ENCODE data around the gene RACK1. TPM values are rescaled to one million over a fixed set of nuclear protein-coding genes. Genes with fewer than 3 reads are reported as not detected.

The RACK1 gene
- total and polyA plus RNA-seq, 2 of the 13 experiments (the other 11 are each of a cell fraction or from before 2014, with no cell fraction given): 2,514 to 6,141 TPM

DNA sequence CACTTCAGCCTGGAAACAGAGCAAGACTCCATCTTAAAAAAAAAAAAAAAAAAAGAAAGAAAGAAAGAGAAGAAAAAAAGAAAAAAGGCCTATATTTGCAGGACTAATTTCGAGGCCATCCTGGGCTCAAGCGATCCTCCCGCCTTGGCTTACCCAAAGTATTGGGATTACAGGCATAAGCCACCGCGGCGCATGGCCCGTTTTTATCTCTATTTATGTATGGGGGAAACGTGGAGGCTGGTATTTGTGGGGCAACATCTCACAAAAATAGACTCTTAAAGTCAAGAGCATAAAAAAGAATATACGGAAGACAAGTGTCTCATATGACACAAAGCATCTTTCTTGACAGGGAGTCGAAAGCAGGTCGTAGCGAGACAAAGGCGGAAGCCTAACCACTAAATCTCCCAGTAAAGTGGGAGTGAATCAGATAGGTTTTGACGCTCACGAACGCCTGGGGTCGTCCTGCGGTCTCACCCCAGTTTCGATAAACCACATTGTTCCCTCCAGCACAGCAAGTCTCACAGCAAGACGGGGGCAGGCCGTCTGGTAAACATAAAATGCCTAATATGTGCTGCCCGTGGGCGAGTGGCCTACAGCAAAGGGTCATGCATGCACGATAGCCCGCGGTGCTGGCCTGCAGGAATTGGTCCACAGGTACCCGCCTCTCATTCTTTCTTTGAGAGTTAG lies 22.5 kb downstream of the RACK1 start:
- Histone ChIP-seq H3K9me3 (ENCODE audit: low read length) (no peaks in the 10 kb centered on the region), H3K27me3 (ENCODE audit: control insufficient read depth in 1 of 2, insufficient read depth in 2 of 2, low read length in 2 of 2) (no peaks in the 10 kb centered on the region; a peak in 2 of 5 replicates), H3K4me1 (ENCODE audit: insufficient read depth, low read length) (peaks cover 49% of the 10 kb centered on the region), H3K4me3 (replicated peaks in 1 of 3; ENCODE audit: insufficient read depth in 1 of 3, low read depth in 2 of 3, low read length in 3 of 3) (peak overlapping the region; percentile 50 to 90 (median 87)), H4K20me1 (ENCODE audit: insufficient read depth, low read length) (no peaks in the 10 kb centered on the region), H3K4me2 (ENCODE audit: low read depth, low read length) (peak overlapping the region; percentile 92), H3K36me3 (replicated peaks in 1 of 2; ENCODE audit: control insufficient read depth in 1 of 2, insufficient read depth in 2 of 2, low read length in 2 of 2) (no peaks in the 10 kb centered on the region; a peak in 1 of 5 replicates), H3K79me2 (ENCODE audit: insufficient read depth, low read length) (peaks cover 18% of the 10 kb centered on the region), H2AFZ (ENCODE audit: low read length) (peak overlapping the region; percentile 43), H3K27ac (ENCODE audit: extremely low read length, insufficient read depth, low read length) (peak overlapping the region; percentile 81), H3K9ac (ENCODE audit: insufficient read depth, low read depth, low read length) (peak overlapping the region; percentile 58)
- ChIA-PET POLR2A (interaction anchor here (1.1 to 2.6 kb wide), 5 partner anchors 14 to 40 kb away, joined by 6 to 70 read pairs (median 19); partner anchors contain the start of genes RACK1 and TRIM52), CTCF (ENCODE audit: low intra/inter-chr PET ratio, low total read pairs) (no interaction called here)
- BruUV-seq (replicated peaks): no TSS peak
- no peak for ATAC-seq
- DNase-seq (ENCODE audit: low spot score): no peak
- in situ Hi-C loops (cut with HindIII; ENCODE audit: extremely low pct_ligation_motif_present, low pct_unique_long_range_greater_than_20kb) (loop anchor here (5.0 kb wide), 1 partner anchor 34 kb away; no protein-coding TSS in a partner anchor), intact Hi-C loops (cut with micrococcal nuclease; ENCODE audit: unreplicated experiment) (no loop called here)
- WGBS (ENCODE audit: low lambda C conversion rate): 51% methylated on average over 20 of the region's 27 CpGs
- FAIRE-seq: no peak
- TF ChIP-seq, protein P1, sequence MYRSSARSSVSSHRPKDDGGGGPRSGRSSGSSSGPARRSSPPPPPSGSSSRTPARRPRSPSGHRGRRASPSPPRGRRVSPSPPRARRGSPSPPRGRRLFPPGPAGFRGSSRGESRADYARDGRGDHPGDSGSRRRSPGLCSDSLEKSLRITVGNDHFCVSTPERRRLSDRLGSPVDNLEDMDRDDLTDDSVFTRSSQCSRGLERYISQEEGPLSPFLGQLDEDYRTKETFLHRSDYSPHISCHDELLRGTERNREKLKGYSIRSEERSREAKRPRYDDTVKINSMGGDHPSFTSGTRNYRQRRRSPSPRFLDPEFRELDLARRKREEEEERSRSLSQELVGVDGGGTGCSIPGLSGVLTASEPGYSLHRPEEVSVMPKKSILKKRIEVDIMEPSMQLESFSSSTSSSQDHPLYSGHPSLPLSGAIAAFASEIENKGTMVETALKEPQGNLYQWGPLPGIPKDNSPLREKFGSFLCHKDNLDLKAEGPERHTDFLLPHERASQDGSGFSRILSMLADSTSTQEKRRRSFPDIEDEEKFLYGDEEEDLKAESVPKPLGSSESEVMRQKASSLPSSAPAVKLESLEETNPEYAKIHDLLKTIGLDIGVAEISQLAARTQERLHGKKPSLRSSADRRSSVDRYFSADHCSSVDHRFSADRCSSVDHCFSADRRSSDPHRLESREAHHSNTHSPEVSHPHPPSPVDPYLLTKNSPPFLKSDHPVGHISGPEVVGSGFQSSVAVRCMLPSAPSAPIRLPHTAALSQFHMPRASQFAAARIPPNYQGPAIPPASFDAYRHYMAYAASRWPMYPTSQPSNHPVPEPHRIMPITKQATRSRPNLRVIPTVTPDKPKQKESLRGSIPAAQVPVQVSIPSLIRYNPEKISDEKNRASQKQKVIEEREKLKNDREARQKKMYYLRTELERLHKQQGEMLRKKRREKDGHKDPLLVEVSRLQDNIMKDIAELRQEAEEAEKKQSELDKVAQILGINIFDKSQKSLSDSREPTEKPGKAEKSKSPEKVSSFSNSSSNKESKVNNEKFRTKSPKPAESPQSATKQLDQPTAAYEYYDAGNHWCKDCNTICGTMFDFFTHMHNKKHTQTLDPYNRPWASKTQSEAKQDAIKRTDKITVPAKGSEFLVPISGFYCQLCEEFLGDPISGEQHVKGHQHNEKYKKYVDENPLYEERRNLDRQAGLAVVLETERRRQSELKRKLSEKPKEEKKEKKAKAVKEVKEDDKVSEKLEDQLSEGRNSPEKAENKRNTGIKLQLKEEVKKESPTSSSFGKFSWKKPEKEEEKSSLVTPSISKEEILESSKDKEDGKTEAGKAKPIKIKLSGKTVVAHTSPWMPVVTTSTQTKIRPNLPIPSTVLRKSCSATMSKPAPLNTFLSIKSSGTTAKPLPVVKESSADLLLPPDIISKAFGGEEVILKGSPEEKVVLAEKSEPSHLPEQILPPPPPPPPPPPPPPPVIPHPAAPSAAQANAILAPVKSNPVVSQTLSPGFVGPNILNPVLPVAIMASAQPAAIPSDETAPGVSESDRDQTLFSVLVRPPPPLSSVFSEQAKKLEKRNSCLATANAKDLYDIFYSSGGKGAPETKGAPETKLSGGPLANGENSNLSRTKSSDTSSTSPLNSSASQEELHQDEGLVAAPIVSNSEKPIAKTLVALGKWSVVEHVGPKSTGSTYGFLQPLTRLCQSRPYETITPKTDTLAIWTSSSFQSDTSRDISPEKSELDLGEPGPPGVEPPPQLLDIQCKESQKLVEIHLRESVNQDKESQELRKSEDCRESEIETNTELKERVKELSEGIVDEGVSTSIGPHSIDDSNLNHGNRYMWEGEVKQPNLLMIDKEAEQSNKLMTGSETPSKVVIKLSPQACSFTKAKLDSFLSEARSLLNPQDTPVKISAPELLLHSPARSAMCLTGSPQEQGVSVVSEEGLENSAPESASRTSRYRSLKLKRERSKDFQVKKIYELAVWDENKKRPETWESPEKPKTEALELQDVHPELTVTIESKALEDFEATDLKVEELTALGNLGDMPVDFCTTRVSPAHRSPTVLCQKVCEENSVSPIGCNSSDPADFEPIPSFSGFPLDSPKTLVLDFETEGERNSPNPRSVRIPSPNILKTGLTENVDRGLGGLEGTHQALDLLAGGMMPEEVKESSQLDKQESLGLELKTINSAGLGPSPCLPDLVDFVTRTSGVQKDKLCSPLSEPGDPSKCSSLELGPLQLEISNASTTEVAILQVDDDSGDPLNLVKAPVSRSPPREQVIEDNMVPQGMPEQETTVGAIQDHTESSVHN (CRISPR knock-in tag; IDR thresholded peaks at IDR 0.05): no peak
- no peak for TF ChIP-seq PAF1 (CRISPR knock-in tag; IDR thresholded peaks at IDR 0.05)
- peak; percentile 24 for TF ChIP-seq ZKSCAN8 (CRISPR knock-in tag; IDR thresholded peaks at IDR 0.05; ENCODE audit: borderline replicate concordance)
- no peak for TF ChIP-seq KAT2B (IDR thresholded peaks at IDR 0.05; ENCODE audit: borderline replicate concordance, low read depth, low read length)
- no peak for TF ChIP-seq ZSCAN9 (CRISPR knock-in tag; IDR thresholded peaks at IDR 0.05; ENCODE audit: borderline replicate concordance)
- TF ChIP-seq, protein P2, sequence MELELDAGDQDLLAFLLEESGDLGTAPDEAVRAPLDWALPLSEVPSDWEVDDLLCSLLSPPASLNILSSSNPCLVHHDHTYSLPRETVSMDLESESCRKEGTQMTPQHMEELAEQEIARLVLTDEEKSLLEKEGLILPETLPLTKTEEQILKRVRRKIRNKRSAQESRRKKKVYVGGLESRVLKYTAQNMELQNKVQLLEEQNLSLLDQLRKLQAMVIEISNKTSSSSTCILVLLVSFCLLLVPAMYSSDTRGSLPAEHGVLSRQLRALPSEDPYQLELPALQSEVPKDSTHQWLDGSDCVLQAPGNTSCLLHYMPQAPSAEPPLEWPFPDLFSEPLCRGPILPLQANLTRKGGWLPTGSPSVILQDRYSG (CRISPR knock-in tag; IDR thresholded peaks at IDR 0.05): no peak
- no peak for TF ChIP-seq PHF8 (CRISPR knock-in tag; IDR thresholded peaks at IDR 0.05)
- TF ChIP-seq, protein P3, sequence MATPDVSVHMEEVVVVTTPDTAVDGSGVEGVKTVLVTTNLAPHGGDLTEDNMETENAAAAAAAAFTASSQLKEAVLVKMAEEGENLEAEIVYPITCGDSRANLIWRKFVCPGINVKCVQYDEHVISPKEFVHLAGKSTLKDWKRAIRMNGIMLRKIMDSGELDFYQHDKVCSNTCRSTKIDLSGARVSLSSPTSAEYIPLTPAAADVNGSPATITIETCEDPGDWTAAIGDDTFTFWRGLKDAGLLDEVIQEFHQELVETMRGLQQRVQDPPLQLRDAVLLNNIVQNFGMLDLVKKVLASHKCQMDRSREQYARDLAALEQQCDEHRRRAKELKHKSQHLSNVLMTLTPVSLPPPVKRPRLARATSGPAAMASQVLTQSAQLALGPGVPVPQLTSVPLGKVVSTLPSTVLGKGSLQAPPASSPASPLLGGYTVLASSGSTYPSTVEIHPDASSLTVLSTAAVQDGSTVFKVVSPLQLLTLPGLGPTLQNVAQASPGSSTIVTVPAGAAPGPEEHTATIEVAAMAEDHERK (CRISPR knock-in tag; IDR thresholded peaks at IDR 0.05; ENCODE audit: low read depth): no peak
- TF ChIP-seq MAFG (CRISPR knock-in tag; IDR thresholded peaks at IDR 0.05): no peak
- TF ChIP-seq, protein P4, sequence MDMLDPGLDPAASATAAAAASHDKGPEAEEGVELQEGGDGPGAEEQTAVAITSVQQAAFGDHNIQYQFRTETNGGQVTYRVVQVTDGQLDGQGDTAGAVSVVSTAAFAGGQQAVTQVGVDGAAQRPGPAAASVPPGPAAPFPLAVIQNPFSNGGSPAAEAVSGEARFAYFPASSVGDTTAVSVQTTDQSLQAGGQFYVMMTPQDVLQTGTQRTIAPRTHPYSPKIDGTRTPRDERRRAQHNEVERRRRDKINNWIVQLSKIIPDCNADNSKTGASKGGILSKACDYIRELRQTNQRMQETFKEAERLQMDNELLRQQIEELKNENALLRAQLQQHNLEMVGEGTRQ (IDR thresholded peaks at IDR 0.05; ENCODE audit: low read depth, low read length): no peak
- TF ChIP-seq, protein P4 (CRISPR knock-in tag; IDR thresholded peaks at IDR 0.05; ENCODE audit: borderline replicate concordance): 0 out of 2 replicates have a peak, but pooled peaks have one; percentile 10

Measured in HepG2 (cell line).